ENCODE measurements around the gene RERG.

The RERG gene

GRCh38 chr12:15216036-15216889 lies 5.0 kb downstream of the RERG start:
- no peak for DNase-seq

GRCh38 chr12:15214851-15215601 lies 6.2 kb downstream of the RERG start:
- no peak for DNase-seq

GRCh38 chr12:15212930-15213329 lies 8.3 kb downstream of the RERG start:
- DNase-seq = no peak

DNA sequence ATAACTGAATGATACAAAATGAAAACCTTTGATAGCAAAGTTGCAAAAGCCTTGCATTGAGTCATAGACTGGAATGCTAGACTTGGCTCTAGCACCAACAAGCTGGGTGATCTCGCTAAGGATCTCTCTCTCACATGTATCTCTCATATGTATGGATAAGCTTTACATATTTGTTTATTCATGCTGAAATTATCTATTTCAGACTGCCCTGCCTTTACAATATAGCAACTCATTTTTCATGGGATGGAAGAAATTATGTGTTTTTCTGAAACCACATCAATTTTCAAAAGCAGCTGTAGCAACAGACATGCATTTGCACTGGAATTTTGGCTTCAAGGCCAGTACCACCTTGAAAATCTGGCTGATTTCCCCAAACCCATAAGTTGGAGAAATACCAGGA lies 11.4 kb downstream of the RERG start:
- DNase-seq = no peak

GRCh38 chr12:15208871-15209656 lies 12.2 kb downstream of the RERG start:
- no peak for DNase-seq

- no peak for DNase-seq
Measured at GRCh38 chr12:15208140-15208539, 13.1 kb downstream of the RERG start.

DNA sequence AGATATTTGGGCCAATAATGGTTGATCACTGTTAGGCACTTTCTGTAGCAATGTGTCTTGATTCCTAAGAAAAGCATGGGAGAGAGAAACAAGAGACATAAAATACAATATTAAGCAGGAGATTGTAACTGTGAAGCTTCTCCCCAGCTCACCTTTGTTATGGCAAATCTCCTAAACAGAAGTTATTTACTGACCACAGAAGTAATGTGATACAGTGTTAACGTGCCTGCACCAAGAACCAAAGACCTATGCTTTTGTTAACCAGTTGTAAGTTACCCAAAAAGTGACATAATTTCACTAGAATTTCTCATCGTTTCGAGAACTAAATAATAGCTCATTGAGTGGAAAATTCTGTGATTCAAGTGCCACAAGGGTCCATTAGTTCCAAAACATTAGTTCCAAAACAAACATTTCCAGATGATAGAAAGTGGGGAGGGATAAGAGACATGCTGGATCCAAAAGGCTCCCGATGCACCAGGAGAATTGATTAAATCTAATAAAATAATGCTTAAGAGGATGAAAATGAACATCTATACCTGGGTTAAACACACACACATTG lies 14.3 kb downstream of the RERG start:
- DNase-seq = no peak

GRCh38 chr12:15206338-15206737 lies 14.9 kb downstream of the RERG start:
- no peak for DNase-seq

- DNase-seq = no peak
Measured at GRCh38 chr12:15205341-15206010, 15.7 kb downstream of the RERG start.

DNA sequence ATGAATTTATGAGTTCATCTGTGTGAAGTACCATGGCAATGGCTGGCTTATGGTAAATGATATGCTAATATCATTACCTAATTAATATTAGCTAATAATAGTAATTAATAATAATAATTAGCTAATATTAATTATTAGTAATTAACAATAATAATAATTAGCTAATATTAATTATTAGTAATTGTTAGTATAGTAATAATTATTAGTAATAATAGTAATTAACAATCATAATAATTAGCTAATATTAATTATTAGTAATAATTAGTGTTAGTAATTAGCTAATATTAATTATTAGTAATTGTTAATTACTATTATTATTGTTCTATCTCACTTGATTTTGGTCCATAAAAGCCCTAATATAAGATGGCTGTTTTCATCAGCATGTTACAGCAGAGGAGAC lies 19.8 kb downstream of the RERG start:
- no peak for DNase-seq

DNA sequence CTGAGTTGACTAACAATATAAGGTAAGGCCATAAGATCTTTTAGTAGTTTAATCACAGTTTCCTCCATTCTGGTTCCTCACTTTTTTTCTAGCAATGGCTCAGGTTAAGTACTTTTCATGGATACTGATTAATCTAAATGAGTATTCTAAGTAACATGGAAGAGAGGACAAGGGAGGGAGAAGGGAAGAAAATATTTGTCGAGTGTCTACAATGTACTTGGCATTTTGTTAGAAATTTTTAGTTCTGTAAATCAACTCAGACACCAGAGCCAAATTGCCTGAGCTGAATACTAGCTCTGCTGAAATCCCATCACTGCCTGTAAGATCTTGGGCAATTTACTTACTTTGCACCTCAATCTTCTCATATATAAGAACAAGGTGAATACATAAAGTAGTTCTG lies 20.2 kb downstream of the RERG start:
- no peak for DNase-seq

DNA sequence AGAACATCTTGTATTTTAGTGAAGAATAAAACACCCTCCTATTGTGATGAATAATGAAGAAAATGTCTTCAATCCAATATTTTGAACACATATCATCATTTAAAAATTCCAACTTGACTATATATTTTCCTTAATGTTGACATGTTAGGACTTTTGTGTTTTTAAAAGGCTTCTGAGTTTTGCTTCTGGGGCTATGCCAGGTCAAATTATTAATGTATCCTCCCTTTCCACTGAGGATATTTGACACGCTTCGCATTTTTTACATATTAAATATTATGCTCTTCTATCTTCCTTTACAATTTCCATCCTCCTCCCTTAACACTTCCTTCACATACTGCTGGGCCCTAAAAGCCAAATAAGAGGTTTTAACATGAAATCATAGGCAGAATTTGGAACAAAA lies 20.6 kb downstream of the RERG start:
- DNase-seq = no peak

DNA sequence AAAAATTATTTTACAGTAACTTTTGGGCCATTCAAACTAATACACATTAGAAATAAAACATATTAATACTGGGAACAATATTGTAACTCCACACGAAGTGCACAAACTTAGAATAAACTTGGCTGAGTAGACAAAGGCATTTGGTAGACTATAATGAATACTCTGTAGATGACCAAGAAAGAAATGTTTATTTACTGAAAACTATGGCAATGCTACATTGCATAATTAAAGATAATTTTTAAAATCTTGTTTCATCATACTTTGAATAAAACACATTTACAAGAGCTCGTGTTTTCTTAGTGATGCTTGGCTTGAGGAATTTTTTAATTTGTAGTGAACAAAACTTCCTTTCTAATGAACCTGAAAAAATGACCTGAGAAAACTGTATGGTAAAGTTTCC lies 21.3 kb downstream of the RERG start:
- DNase-seq = no peak

- DNase-seq = no peak
Measured at GRCh38 chr12:15196678-15197505, 24.3 kb downstream of the RERG start.

GRCh38 chr12:15196221-15196620 lies 25.0 kb downstream of the RERG start:
- no peak for DNase-seq

GRCh38 chr12:15194456-15195368 lies 26.5 kb downstream of the RERG start:
- DNase-seq = no peak

DNA sequence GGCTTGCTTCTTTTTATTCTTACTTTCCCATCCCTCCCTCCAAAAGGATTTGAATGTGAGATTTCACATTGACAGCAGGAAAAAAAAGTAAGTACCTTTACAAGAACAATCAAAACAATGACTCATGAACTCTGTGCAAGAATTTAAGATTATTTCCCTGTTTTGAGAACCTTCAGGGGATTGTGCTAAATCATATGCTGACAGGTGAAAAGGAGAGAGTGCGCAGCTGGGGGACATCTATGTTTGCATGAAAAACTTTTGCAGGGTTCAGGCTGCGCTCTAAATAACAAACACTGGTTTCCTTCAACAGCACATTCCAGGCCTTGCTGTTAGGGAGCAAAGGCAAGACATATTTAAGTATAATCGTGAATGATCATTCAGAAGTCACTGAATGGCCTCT lies 27.3 kb downstream of the RERG start:
- DNase-seq = no peak

DNA sequence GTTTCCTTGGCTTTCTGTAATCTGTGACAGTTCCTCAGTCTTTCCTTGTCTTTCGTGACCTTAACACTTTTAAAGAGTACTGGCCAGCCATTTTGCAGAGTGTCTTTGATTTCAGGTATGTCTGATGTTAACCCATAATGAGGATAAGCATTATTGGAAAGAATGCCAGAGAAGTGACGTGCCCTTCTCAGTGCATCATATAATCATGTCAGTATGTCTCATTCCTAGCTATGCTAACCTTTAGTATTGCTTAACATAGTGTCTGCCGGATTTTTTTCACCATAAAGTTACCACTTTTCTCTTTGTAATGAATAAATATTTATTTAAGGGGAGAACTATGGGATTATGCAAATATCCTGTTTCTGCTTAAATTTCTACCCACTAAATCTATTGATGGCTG lies 28.5 kb downstream of the RERG start:
- no peak for DNase-seq

DNA sequence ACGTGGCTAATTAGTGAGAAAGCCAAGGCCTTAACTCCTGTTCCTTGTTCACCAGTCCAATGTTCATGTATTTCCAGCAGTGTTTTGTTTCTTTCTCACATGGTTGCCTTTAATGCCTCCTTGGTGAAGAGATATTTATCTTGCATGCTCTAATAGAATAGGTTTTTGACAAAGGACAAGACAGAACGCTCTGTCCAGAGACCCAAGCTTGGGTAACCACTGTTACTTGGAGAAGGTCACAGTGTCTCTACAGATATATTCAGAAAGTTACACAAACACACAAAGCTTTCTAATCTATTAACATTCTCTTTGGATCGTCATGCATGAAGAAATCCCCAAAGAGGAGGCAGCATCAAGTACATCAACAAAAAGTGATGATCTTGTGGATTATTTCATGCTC lies 33.1 kb downstream of the RERG start:
- no peak for DNase-seq

GRCh38 chr12:15186597-15186996 lies 34.6 kb downstream of the RERG start:
- DNase-seq = no peak

DNA sequence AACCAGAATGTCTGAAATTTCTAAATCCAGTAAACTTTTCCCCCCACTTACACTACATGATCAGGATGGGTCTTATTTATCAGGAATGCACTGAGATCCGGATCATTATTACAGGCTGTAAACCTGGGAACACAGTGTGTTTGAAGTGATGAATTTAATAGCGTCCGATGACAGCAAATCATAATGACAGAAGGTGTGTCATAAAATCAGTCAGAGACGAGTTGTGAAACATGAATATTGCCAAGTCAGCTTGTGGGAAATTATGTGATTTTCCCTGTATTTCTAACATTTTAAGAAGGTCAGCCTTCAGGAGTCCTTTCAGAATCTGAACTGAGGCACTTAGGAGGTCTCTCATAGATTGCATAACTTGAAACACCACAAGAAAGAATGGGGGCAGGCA lies 36.7 kb downstream of the RERG start:
- no peak for DNase-seq
